ENCODE results near the gene TTLL11.

DNA sequence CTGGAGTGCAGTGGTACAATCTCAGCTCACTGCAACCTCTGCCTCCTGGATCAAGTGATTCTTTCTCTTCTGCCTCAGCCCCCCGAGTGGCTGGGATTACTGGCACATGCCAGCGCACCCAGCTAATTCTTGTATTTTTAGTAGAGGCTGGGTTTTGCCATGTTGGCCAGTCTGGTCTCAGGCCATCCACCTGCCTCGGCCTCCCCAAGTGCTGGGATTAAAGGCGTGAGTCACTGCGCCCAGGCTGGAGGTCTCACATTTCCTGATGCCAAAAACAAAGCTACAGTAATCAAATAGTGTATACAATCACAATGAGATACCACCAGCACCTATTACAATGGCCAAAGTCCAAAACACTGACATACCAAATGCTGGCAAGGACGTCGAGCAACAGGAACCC lies 51.1 kb downstream of the TTLL11 start:
- TF ChIP-seq, protein P1, sequence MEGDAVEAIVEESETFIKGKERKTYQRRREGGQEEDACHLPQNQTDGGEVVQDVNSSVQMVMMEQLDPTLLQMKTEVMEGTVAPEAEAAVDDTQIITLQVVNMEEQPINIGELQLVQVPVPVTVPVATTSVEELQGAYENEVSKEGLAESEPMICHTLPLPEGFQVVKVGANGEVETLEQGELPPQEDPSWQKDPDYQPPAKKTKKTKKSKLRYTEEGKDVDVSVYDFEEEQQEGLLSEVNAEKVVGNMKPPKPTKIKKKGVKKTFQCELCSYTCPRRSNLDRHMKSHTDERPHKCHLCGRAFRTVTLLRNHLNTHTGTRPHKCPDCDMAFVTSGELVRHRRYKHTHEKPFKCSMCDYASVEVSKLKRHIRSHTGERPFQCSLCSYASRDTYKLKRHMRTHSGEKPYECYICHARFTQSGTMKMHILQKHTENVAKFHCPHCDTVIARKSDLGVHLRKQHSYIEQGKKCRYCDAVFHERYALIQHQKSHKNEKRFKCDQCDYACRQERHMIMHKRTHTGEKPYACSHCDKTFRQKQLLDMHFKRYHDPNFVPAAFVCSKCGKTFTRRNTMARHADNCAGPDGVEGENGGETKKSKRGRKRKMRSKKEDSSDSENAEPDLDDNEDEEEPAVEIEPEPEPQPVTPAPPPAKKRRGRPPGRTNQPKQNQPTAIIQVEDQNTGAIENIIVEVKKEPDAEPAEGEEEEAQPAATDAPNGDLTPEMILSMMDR (conservative IDR thresholded peaks at IDR 0.05; ENCODE audit: low read depth in 2 of 2): no peak
- TF ChIP-seq EZH2phosphoT487 (IDR thresholded peaks at IDR 0.05; ENCODE audit: unreplicated experiment): no peak
- TF ChIP-seq EZH2 (IDR thresholded peaks at IDR 0.05; ENCODE audit: low read depth, unreplicated experiment): no peak
- TF ChIP-seq CREB1 (CRISPR knock-in tag; IDR thresholded peaks at IDR 0.05; ENCODE audit: low read depth): no peak
- no peak for TF ChIP-seq POLR2AphosphoS5 (IDR thresholded peaks at IDR 0.05; ENCODE audit: low read depth)
- no peak for TF ChIP-seq ZNF331 (CRISPR knock-in tag; IDR thresholded peaks at IDR 0.05; ENCODE audit: low read depth)
- TF ChIP-seq, protein P2, sequence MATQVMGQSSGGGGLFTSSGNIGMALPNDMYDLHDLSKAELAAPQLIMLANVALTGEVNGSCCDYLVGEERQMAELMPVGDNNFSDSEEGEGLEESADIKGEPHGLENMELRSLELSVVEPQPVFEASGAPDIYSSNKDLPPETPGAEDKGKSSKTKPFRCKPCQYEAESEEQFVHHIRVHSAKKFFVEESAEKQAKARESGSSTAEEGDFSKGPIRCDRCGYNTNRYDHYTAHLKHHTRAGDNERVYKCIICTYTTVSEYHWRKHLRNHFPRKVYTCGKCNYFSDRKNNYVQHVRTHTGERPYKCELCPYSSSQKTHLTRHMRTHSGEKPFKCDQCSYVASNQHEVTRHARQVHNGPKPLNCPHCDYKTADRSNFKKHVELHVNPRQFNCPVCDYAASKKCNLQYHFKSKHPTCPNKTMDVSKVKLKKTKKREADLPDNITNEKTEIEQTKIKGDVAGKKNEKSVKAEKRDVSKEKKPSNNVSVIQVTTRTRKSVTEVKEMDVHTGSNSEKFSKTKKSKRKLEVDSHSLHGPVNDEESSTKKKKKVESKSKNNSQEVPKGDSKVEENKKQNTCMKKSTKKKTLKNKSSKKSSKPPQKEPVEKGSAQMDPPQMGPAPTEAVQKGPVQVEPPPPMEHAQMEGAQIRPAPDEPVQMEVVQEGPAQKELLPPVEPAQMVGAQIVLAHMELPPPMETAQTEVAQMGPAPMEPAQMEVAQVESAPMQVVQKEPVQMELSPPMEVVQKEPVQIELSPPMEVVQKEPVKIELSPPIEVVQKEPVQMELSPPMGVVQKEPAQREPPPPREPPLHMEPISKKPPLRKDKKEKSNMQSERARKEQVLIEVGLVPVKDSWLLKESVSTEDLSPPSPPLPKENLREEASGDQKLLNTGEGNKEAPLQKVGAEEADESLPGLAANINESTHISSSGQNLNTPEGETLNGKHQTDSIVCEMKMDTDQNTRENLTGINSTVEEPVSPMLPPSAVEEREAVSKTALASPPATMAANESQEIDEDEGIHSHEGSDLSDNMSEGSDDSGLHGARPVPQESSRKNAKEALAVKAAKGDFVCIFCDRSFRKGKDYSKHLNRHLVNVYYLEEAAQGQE (IDR thresholded peaks at IDR 0.05; ENCODE audit: unreplicated experiment): no peak
- TF ChIP-seq STAT1 (IDR thresholded peaks at IDR 0.05; ENCODE audit: unreplicated experiment): no peak
- TF ChIP-seq, protein P3, sequence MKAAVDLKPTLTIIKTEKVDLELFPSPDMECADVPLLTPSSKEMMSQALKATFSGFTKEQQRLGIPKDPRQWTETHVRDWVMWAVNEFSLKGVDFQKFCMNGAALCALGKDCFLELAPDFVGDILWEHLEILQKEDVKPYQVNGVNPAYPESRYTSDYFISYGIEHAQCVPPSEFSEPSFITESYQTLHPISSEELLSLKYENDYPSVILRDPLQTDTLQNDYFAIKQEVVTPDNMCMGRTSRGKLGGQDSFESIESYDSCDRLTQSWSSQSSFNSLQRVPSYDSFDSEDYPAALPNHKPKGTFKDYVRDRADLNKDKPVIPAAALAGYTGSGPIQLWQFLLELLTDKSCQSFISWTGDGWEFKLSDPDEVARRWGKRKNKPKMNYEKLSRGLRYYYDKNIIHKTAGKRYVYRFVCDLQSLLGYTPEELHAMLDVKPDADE (IDR thresholded peaks at IDR 0.05): no peak
- TF ChIP-seq JUNB (IDR thresholded peaks at IDR 0.05; ENCODE audit: unreplicated experiment): no peak
- TF ChIP-seq NANOG (IDR thresholded peaks at IDR 0.05; ENCODE audit: borderline replicate concordance): no peak
- TF ChIP-seq ZNF114 (CRISPR knock-in tag; IDR thresholded peaks at IDR 0.05): no peak
- TF ChIP-seq, protein P4, sequence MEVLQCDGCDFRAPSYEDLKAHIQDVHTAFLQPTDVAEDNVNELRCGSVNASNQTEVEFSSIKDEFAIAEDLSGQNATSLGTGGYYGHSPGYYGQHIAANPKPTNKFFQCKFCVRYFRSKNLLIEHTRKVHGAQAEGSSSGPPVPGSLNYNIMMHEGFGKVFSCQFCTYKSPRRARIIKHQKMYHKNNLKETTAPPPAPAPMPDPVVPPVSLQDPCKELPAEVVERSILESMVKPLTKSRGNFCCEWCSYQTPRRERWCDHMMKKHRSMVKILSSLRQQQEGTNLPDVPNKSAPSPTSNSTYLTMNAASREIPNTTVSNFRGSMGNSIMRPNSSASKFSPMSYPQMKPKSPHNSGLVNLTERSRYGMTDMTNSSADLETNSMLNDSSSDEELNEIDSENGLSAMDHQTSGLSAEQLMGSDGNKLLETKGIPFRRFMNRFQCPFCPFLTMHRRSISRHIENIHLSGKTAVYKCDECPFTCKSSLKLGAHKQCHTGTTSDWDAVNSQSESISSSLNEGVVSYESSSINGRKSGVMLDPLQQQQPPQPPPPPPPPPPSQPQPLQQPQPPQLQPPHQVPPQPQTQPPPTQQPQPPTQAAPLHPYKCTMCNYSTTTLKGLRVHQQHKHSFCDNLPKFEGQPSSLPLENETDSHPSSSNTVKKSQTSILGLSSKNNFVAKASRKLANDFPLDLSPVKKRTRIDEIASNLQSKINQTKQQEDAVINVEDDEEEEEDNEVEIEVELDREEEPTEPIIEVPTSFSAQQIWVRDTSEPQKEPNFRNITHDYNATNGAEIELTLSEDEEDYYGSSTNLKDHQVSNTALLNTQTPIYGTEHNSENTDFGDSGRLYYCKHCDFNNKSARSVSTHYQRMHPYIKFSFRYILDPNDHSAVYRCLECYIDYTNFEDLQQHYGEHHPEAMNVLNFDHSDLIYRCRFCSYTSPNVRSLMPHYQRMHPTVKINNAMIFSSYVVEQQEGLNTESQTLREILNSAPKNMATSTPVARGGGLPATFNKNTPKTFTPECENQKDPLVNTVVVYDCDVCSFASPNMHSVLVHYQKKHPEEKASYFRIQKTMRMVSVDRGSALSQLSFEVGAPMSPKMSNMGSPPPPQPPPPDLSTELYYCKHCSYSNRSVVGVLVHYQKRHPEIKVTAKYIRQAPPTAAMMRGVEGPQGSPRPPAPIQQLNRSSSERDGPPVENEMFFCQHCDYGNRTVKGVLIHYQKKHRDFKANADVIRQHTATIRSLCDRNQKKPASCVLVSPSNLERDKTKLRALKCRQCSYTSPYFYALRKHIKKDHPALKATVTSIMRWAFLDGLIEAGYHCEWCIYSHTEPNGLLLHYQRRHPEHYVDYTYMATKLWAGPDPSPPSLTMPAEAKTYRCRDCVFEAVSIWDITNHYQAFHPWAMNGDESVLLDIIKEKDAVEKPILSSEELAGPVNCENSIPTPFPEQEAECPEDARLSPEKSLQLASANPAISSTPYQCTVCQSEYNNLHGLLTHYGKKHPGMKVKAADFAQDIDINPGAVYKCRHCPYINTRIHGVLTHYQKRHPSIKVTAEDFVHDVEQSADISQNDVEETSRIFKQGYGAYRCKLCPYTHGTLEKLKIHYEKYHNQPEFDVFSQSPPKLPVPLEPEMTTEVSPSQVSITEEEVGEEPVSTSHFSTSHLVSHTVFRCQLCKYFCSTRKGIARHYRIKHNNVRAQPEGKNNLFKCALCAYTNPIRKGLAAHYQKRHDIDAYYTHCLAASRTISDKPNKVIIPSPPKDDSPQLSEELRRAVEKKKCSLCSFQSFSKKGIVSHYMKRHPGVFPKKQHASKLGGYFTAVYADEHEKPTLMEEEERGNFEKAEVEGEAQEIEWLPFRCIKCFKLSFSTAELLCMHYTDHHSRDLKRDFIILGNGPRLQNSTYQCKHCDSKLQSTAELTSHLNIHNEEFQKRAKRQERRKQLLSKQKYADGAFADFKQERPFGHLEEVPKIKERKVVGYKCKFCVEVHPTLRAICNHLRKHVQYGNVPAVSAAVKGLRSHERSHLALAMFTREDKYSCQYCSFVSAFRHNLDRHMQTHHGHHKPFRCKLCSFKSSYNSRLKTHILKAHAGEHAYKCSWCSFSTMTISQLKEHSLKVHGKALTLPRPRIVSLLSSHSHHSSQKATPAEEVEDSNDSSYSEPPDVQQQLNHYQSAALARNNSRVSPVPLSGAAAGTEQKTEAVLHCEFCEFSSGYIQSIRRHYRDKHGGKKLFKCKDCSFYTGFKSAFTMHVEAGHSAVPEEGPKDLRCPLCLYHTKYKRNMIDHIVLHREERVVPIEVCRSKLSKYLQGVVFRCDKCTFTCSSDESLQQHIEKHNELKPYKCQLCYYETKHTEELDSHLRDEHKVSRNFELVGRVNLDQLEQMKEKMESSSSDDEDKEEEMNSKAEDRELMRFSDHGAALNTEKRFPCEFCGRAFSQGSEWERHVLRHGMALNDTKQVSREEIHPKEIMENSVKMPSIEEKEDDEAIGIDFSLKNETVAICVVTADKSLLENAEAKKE (CRISPR knock-in tag; IDR thresholded peaks at IDR 0.05): no peak
